Heart left ventricle (tissue), 13 donors: ENCODE data around the gene STK32C.

Experiments used
- CTCF ChIP-seq, 12 donors: fragments of 200-600 bp; sonication (generic) in 4 of 12; IDR thresholded peaks; one replicate each; pipeline versions ENCODE4 v1.5.0 to v1.8.0; 2018 to 2022; ENCODE audit warnings: antibody characterized with exemption in 12 of 12, mild to moderate bottlenecking in 5 of 12
- POLR2A ChIP-seq, 2 donors: fragments of 450-650 bp; IDR thresholded peaks; one replicate each; pipeline ENCODE4 v1.6.1; 2017; ENCODE audit warnings: antibody characterized with exemption in 2 of 2, mild to moderate bottlenecking in 2 of 2, moderate library complexity in 2 of 2
- donor health status: ischemic (EF 13 %, LVEDD 7.1; RV severe dilation, severe dysfunction).
- donor health status: DM: no; HTN: yes; CAD: no.
- donor health status: DM: no; HTN: no; CAD: no.
- donor health status: ischemic (EF 25% LVEDD 6.9; RV normal size, moderate dysfunction).
- donor health status: ischemic (EF 25% LVEDD 5.7; RV mildly dilated, moderate dysfunction).
- donor health status: ischemic (EF 35%, LVEDD 5.7; RV mildly dilated, moderate dysfunction).
- donor health status: nonischemic (EF 11% LVEDD 7.7; RV severe dilation, severe dysfunction).
- donor health status: DM: yes; HTN: yes; CAD: no.
- donor health status: PGD.
- donor health status: ischemic (EF 29% LVEDD 5.4; RV normal size, mild dysfunction).
- donor health status: nonischemic (EF 23%, LVEDD 6.1; RV moderate dilation, normal function).

- TF ChIP-seq CTCF (IDR thresholded peaks at IDR 0.05) (no peak), POLR2A (IDR thresholded peaks at IDR 0.05) (no peak)
These were observed 32.8 kb downstream of the STK32C start for GRCh38 chr10:132274986-132275385.
